HG02759 (cell line): ENCODE measurements around the gene KRT5.
"Not testable (repeated sequence)": the region's sequence is repeated elsewhere in the genome, so short reads cannot be mapped to it uniquely, and the experiment has no call there.

Source experiments
- ATAC-seq: cut with Tn5 transposase; IDR thresholded peaks from one replicate; pipeline ENCODE4 v1.9.1; 2021; ENCODE audit warnings: mild to moderate bottlenecking, moderate library complexity; ENCODE audit not compliant: unreplicated experiment

Gene KRT5

GRCh38 chr12:52497975-52498374 is 22.2 kb downstream of the KRT5 start:
- no peak for ATAC-seq

- ATAC-seq = no peak
These were observed 23.6 kb downstream of the KRT5 start for GRCh38 chr12:52496590-52497071.

- no peak for ATAC-seq
These were observed 24.1 kb downstream of the KRT5 start for GRCh38 chr12:52496054-52496453.

- no peak for ATAC-seq
These were observed 24.8 kb downstream of the KRT5 start for GRCh38 chr12:52495389-52495788.

GRCh38 chr12:52494518-52494917 is 25.7 kb downstream of the KRT5 start:
- no peak for ATAC-seq

- no peak for ATAC-seq
These were observed 26.1 kb downstream of the KRT5 start for GRCh38 chr12:52494100-52494499.

GRCh38 chr12:52493172-52493571 is 27.0 kb downstream of the KRT5 start, which contains the start of gene KRT6A:
TSS of gene KRT6A (minus strand) at chr12:52493257. CDS start at chr12:52493188, 69 bp downstream.
- ATAC-seq = no peak

GRCh38 chr12:52492405-52492804 is 27.8 kb downstream of the KRT5 start:
- not testable (repeated sequence) for ATAC-seq

GRCh38 chr12:52491495-52491894 is 28.7 kb downstream of the KRT5 start:
- not testable (repeated sequence) for ATAC-seq

GRCh38 chr12:52488736-52489135 is 31.5 kb downstream of the KRT5 start:
- no peak for ATAC-seq

GRCh38 chr12:52487744-52488443 is 32.3 kb downstream of the KRT5 start:
- ATAC-seq = not testable (repeated sequence)

- no peak for ATAC-seq
These were observed 33.0 kb downstream of the KRT5 start for GRCh38 chr12:52487211-52487610.

GRCh38 chr12:52486166-52487105 is 33.8 kb downstream of the KRT5 start:
- ATAC-seq = no peak

- ATAC-seq = no peak
These were observed 40.1 kb downstream of the KRT5 start for GRCh38 chr12:52480073-52480472.

GRCh38 chr12:52477651-52478050 is 42.5 kb downstream of the KRT5 start:
- no peak for ATAC-seq

GRCh38 chr12:52474212-52474611 is 46.0 kb downstream of the KRT5 start:
- no peak for ATAC-seq

- no peak for ATAC-seq
These were observed 46.4 kb downstream of the KRT5 start, which contains the start of gene KRT6C for GRCh38 chr12:52473768-52474167. TSS of gene KRT6C (minus strand) at chr12:52473805. CDS start at chr12:52473737, 68 bp downstream.

- no peak for ATAC-seq
These were observed 50.3 kb downstream of the KRT5 start for GRCh38 chr12:52469853-52470252.

- no peak for ATAC-seq
These were observed 55.3 kb downstream of the KRT5 start for GRCh38 chr12:52464897-52465296.
